Measurements from ENCODE around the gene PTPRO.

PTPRO gene

GRCh38 chr12:15631007-15631715, 308.9 kb downstream of the PTPRO start:
- H3K27ac ChIP-seq: no peak overlapping the region
- TF ChIP-seq CTCF (IDR thresholded peaks at IDR 0.05; ENCODE audit: low read depth, low read length): no peak
- H3K36me3 ChIP-seq: peaks cover 15% of the 10 kb centered on the region
- no peaks in the 10 kb centered on the region for H3K27me3 ChIP-seq (ENCODE audit: insufficient read depth, low read depth, severe bottlenecking)
- DNase-seq: no peak
- no peaks in the 10 kb centered on the region for H3K9me3 ChIP-seq (ENCODE audit: severe bottlenecking)
- no peak overlapping the region for H3K4me3 ChIP-seq (ENCODE audit: low read depth, low read length)

- H3K36me3 ChIP-seq: peaks cover 15% of the 10 kb centered on the region
- H3K27me3 ChIP-seq (ENCODE audit: insufficient read depth, low read depth, severe bottlenecking): no peaks in the 10 kb centered on the region
- no peak for DNase-seq
- H3K27ac ChIP-seq: no peak overlapping the region
- H3K4me3 ChIP-seq (ENCODE audit: low read depth, low read length): no peak overlapping the region
- no peaks in the 10 kb centered on the region for H3K9me3 ChIP-seq (ENCODE audit: severe bottlenecking)
- no peak for TF ChIP-seq CTCF (IDR thresholded peaks at IDR 0.05; ENCODE audit: low read depth, low read length)
These were observed 310.4 kb downstream of the PTPRO start for GRCh38 chr12:15632708-15633107.

- DNase-seq: no peak
- H3K9me3 ChIP-seq (ENCODE audit: severe bottlenecking): no peaks in the 10 kb centered on the region
- H3K27me3 ChIP-seq (ENCODE audit: insufficient read depth, low read depth, severe bottlenecking): no peaks in the 10 kb centered on the region
- TF ChIP-seq CTCF (IDR thresholded peaks at IDR 0.05; ENCODE audit: low read depth, low read length): no peak
- H3K27ac ChIP-seq: no peak overlapping the region
- H3K4me3 ChIP-seq (ENCODE audit: low read depth, low read length): no peak overlapping the region
- peaks cover 15% of the 10 kb centered on the region for H3K36me3 ChIP-seq
These were observed 310.9 kb downstream of the PTPRO start for GRCh38 chr12:15633201-15633600.

GRCh38 chr12:15634010-15634683, 311.8 kb downstream of the PTPRO start:
- peaks cover 15% of the 10 kb centered on the region for H3K36me3 ChIP-seq
- DNase-seq: no peak
- TF ChIP-seq CTCF (IDR thresholded peaks at IDR 0.05; ENCODE audit: low read depth, low read length): no peak
- no peaks in the 10 kb centered on the region for H3K27me3 ChIP-seq (ENCODE audit: insufficient read depth, low read depth, severe bottlenecking)
- no peak overlapping the region for H3K4me3 ChIP-seq (ENCODE audit: low read depth, low read length)
- no peak overlapping the region for H3K27ac ChIP-seq
- no peaks in the 10 kb centered on the region for H3K9me3 ChIP-seq (ENCODE audit: severe bottlenecking)

GRCh38 chr12:15636060-15636890, 314.0 kb downstream of the PTPRO start:
- Histone ChIP-seq H3K36me3 (peaks cover 17% of the 10 kb centered on the region), H3K27me3 (ENCODE audit: insufficient read depth, low read depth, severe bottlenecking) (no peaks in the 10 kb centered on the region), H3K4me3 (ENCODE audit: low read depth, low read length) (no peak overlapping the region), H3K9me3 (ENCODE audit: severe bottlenecking) (no peaks in the 10 kb centered on the region), H3K27ac (no peak overlapping the region)
- DNase-seq: no peak
- TF ChIP-seq CTCF (IDR thresholded peaks at IDR 0.05; ENCODE audit: low read depth, low read length): no peak
